Measurements from ENCODE around the gene SBDS. TPM values are rescaled to one million over a fixed set of nuclear protein-coding genes. Genes with fewer than 3 reads are reported as not detected.

Gene SBDS
- total RNA-seq, 4 donors from 2014 or later: 62.3 to 111 (median 70.7) TPM

DNA sequence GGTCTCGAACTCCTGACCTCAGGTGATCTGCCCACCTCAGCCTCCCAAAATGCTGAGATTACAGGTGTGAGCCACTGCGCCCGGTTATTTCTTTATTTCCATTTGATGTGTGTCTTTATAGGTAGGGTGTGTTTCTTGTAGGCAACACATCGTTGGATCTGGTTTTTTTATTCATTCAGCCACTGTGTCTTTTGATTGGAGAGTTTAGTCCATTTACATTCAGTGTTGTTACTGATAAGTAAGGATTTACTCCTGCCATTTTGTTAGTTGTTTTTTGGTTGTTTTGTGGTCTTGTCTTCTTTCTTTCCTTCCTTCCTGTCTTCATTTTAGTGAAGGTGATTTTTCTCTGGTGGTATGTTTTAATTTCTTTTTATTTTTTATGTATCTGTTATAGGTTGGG lies 57.4 kb downstream of the SBDS start:
- no peak for DNase-seq
- no peaks in the 10 kb centered on the region for H3K27me3 ChIP-seq
- H3K27ac ChIP-seq: no peak overlapping the region
- TF ChIP-seq, protein P1, sequence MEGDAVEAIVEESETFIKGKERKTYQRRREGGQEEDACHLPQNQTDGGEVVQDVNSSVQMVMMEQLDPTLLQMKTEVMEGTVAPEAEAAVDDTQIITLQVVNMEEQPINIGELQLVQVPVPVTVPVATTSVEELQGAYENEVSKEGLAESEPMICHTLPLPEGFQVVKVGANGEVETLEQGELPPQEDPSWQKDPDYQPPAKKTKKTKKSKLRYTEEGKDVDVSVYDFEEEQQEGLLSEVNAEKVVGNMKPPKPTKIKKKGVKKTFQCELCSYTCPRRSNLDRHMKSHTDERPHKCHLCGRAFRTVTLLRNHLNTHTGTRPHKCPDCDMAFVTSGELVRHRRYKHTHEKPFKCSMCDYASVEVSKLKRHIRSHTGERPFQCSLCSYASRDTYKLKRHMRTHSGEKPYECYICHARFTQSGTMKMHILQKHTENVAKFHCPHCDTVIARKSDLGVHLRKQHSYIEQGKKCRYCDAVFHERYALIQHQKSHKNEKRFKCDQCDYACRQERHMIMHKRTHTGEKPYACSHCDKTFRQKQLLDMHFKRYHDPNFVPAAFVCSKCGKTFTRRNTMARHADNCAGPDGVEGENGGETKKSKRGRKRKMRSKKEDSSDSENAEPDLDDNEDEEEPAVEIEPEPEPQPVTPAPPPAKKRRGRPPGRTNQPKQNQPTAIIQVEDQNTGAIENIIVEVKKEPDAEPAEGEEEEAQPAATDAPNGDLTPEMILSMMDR (IDR thresholded peaks at IDR 0.05): no peak
- no peak for TF ChIP-seq POLR2A (IDR thresholded peaks at IDR 0.05)
- H3K4me3 ChIP-seq: no peak overlapping the region
- peaks cover 0 to 4% (median 0%) of the 10 kb centered on the region in 4 donors for H3K4me1 ChIP-seq
- peaks cover 0 to 20% (median 0%) of the 10 kb centered on the region in 3 donors for H3K36me3 ChIP-seq
- H3K9me3 ChIP-seq: no peaks in the 10 kb centered on the region

Small RNAs within 50 kb of the gene (small RNA-seq; reads per million reads assigned to genes)
- 0 reads per million in 2 donors for gene RN7SL43P

Other genes starting within 250 kb of the SBDS start
- gene TMEM248, start 74.4 kb downstream of the SBDS start, total RNA-seq: 100 to 1,000 TPM in 3 of 4 donors, 10 to 100 TPM in 1; 61.9 to 125 (median 115) TPM
- gene TYW1, start 1.2 kb upstream of the SBDS start, total RNA-seq: 10 to 100 TPM; 15.1 to 69.3 (median 27.0) TPM